Epithelial cell of esophagus (primary cell): ENCODE measurements around the gene ZBTB24.
A peak's percentile ranks its signal among the peaks of the same experiment; 100 is the strongest.

Source experiments
- DNase-seq: peaks from one replicate; pipeline ENCODE4 v3.0.0; 2010; ENCODE audit warnings: low read depth
- H3K4me3 ChIP-seq: 2 replicates; pipeline ENCODE4 v1.5.1; 2011; ENCODE audit warnings: mild to moderate bottlenecking, low read length, control low read depth
- CTCF ChIP-seq: IDR thresholded peaks from 2 replicates; pipeline ENCODE4 v1.5.1; 2011; ENCODE audit warnings: low read depth, mild to moderate bottlenecking, low read length, control low read depth, inconsistent platforms; ENCODE audit not compliant: insufficient read depth; ENCODE audit errors: missing control alignments

ZBTB24 gene

GRCh38 chr6:109440331-109441068 is 42.5 kb downstream of the ZBTB24 start, which contains the start of the genes PPIL6 and SMPD2:
Gene PPIL6 (minus strand): TSS chr6:109440628. CDS start chr6:109440590, 38 bp downstream.
Gene SMPD2 (plus strand): TSS chr6:109440724. CDS start chr6:109441122, 398 bp downstream.
- DNase-seq = peak; percentile 83
- H3K4me3 ChIP-seq = peak within 1 kb of the TSS; percentile 78

GRCh38 chr6:109436041-109436440 is 47.0 kb downstream of the ZBTB24 start:
- no peak overlapping the region for H3K4me3 ChIP-seq
- DNase-seq = no peak
- no peak for TF ChIP-seq CTCF

More at GRCh38 chr6:109440331-109441068, 42.5 kb downstream of the ZBTB24 start, which contains the start of the genes PPIL6 and SMPD2:
- TF ChIP-seq CTCF = no peak

GRCh38 chr6:109434456-109434855 is 48.6 kb downstream of the ZBTB24 start:
- H3K4me3 ChIP-seq = no peak overlapping the region
- DNase-seq = no peak
- TF ChIP-seq CTCF = no peak

- TF ChIP-seq CTCF = no peak
- no peak for DNase-seq
- H3K4me3 ChIP-seq = no peak overlapping the region
Observed at GRCh38 chr6:109429496-109429895, 53.5 kb downstream of the ZBTB24 start.

GRCh38 chr6:109428889-109429477 is 54.0 kb downstream of the ZBTB24 start:
- no peak overlapping the region for H3K4me3 ChIP-seq
- no peak for TF ChIP-seq CTCF
- no peak for DNase-seq

GRCh38 chr6:109424946-109425345 is 58.1 kb downstream of the ZBTB24 start:
- TF ChIP-seq CTCF = no peak
- no peak for DNase-seq
- H3K4me3 ChIP-seq = no peak overlapping the region
